HG02852 (cell line): Measurements from ENCODE around the gene GIMAP8.

Source experiments
- ATAC-seq: cut with Tn5 transposase; IDR thresholded peaks from one replicate; pipeline ENCODE4 v1.9.1; 2021; ENCODE audit warnings: mild to moderate bottlenecking, moderate library complexity; ENCODE audit not compliant: unreplicated experiment

GIMAP8 gene

GRCh38 chr7:150450491-150451001, at the start of gene GIMAP8:
TSS of gene GIMAP8 (plus strand) at chr7:150450630. CDS start at chr7:150466699, 16,069 bp downstream.
- peak; percentile 37 for ATAC-seq

DNA sequence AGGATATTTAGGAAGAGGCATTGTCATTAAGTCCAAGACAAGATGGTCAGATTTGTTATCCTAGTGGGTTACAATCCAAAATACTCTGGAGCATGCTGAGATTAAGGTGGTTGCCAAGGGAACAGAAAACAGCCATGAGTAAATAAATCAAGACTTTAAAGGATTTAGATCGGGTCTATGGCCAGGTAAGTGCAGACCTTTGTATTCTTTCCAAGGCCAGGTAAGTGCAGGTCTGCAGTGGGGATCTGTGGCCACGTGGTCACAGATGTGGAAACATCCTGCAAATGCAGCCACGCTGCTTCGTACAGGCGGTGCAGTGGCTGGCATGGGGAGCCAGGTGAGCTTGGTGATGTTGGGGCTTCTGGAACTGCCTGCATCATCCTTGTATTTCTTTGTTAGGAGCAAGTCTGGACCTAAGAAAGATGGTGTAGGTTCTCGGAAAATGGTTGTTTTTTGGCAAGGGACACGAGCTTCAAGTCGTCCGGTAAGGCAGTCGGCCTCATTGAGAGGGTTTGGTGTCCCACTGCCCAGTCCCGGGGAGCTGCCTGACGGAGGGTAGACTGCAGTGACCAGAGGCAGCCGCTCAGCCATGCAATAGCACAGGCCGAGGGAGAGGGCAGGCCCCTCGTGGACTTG, 49.5 kb upstream of the GIMAP8 start:
- ATAC-seq, result no peak

DNA sequence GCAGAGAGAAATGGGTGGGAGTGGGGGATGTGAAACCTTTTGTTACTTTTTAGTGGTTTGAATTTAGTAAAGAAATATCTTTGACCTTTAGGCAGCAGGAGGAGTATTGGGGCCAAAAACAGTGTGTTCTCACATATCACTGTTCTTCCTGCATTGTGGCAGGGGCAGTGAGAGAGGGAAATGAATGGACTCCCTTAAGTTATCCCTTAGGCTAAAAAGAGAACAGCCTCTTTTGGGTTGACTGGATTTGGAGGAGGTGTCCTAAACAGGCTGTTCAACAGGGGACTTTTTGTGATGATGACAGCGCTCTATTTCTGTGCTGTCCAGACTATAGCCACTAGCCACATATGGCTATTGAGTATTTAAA, 49.0 kb upstream of the GIMAP8 start:
- no peak for ATAC-seq

GRCh38 chr7:150401861-150402631, 48.4 kb upstream of the GIMAP8 start:
- no peak for ATAC-seq

GRCh38 chr7:150402671-150403321, 47.6 kb upstream of the GIMAP8 start:
- no peak for ATAC-seq

- ATAC-seq, result no peak
Observed at GRCh38 chr7:150403376-150404171, 46.9 kb upstream of the GIMAP8 start.

GRCh38 chr7:150404172-150404804, 46.1 kb upstream of the GIMAP8 start:
- ATAC-seq, result no peak

DNA sequence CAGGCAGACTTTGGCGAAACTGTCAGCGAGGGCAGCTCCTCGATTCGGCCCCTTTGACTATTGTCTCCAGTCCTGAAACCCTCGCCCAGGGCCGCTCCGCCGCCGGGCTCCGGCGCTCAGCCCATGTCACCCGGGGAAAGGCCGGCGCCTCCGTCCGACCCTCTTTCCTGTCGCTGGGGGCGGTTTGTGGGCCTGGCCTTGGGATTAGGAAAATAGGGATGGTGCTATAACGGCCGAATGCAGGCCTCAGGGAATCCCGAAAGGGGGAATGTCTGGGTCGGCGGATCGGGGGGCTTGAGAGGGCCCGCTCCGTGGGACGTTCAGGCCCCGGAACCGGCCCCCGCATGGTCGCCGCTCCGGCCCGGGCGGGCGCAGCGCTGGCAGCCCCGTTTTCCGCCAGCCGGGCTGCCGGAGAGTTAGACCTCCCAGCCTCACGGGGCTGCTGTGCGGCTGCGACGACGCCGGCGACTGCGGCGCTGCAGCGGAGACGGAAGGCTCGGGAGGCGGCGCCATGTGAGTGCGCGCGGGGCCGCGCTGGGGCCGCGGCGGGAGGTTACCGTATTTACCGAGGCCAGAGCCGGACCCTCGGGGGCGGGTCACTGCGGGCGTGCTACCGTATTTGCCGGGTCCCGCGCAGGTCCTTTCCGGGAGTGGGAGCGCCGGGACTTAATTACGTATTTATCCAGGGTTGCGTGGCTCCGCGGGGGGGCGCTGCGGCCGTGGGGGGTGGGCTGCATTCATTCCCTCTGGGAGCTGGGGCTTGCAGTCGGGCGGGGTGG, 45.4 kb upstream of the GIMAP8 start:
- ATAC-seq, result peak; percentile 49

DNA sequence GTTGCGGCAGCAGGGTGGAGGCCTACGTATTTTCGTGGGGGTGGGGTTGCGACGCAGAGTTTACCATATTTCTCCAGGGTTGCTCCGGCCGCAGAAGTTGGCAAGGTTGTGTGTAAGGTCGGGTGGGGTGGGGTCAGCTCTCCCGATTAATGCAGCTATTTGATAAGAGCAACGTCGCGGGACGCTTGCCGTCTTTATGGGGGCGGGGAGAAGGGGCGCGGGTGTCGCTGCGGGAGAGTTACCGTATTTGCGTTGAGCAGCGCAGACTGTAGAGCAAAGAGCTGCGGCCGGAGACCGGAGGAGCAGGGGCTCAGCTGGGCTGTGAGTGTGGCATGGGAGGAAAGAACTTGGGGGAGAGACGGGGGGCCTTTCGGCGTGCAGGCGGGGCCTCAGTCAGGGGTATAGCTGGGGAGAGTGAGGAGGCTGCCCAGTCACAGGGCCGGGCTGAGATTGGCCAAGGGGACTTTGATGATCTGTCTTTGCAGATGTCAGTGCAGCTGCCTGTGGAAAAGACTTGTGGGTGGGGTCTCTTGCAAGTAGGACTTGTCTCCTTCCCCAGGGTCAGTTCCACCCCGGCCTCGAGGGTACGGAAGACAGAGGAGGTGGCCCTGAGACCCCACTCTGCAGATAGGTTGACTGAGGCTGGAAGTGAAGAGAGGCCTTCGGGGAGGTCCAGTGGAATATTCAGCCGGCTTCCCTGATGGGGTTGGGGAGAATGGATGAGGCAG, 44.7 kb upstream of the GIMAP8 start:
- no peak for ATAC-seq

DNA sequence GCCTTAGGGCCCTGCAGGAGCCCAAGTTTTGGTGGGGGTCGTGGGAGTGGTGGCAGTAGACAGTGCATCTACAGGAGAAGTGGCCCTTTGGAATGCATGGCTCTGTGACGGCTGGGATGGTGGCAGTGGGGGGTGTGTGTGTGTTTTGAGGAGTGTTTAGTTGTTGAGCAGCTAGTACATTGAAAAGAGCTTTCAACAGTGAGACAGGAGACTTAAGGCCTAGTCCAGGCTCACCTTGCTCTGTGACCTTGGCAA, 44.2 kb upstream of the GIMAP8 start:
- ATAC-seq, result no peak

DNA sequence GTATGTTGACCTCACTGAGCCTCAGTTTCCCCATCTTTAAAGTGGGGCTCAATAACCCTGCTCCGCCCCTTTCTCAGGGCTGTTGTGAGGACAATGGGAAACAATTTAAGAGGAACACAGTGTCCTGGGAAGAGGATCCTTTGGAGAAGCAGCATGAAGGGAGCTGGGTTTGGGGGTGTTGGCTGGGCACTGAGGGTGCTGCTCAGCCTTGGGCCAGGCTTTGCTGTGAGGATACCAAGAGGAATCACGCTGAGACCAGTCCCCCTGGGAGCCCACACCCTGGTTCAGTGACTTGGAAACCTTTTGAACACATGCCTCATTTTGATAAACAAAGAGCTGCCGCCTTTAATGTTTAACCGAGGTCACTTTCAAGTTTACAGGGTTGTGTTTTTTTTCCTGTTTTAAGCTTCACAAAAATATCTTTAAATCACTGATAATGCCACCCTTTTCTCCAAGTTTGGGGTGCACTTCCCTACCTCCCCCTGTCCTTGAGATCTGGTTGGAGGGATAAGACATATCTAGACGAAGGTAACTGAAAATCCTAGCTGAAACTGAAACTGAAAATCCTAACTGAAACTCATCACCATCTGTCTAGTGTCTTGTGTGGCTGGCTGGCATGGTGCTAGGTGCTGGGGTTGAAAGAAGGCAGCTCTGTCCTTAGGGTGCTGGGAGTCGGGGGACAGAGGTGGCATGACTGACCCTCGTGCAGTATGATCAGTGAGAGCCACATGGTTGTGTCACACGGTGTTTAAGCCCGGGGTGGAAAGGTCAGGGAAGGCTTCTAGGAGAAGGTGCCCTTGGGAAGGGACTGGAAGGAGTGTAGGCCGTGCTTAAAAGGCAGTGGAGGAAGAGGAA, 43.6 kb upstream of the GIMAP8 start:
- peak; percentile 49 for ATAC-seq

DNA sequence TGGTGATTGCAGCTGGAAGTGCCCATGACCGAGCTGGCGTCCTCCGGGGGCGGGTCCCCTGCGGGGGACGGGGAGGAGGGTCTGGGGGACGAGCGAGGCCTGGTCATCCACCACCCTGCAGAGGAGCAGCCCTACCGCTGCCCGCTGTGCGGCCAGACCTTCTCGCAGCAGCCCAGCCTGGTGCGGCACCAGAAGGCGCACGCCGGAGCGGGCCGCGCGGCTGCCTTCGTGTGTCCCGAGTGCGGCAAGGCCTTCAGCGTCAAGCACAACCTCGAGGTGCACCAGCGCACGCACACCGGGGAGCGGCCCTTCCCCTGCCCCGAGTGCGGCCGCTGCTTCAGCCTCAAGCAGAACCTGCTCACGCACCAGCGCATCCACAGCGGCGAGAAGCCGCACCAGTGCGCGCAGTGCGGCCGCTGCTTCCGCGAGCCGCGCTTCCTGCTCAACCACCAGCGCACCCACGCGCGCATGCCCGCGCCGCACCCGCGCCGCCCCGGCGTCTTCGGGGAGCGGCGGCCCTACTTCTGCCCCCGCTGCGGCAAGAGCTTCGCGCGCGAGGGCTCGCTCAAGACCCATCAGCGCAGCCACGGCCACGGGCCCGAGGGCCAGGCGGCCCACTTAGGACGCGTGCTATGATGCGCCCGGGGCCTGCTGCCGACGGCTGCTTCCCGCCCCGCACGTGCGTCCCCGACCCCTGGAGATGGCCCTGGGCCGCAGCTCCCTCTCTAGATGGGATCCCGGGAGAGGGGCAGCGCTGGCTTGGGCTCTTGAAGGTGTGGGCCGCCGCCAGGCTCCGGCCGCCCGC, 42.6 kb upstream of the GIMAP8 start:
- ATAC-seq, result no peak

DNA sequence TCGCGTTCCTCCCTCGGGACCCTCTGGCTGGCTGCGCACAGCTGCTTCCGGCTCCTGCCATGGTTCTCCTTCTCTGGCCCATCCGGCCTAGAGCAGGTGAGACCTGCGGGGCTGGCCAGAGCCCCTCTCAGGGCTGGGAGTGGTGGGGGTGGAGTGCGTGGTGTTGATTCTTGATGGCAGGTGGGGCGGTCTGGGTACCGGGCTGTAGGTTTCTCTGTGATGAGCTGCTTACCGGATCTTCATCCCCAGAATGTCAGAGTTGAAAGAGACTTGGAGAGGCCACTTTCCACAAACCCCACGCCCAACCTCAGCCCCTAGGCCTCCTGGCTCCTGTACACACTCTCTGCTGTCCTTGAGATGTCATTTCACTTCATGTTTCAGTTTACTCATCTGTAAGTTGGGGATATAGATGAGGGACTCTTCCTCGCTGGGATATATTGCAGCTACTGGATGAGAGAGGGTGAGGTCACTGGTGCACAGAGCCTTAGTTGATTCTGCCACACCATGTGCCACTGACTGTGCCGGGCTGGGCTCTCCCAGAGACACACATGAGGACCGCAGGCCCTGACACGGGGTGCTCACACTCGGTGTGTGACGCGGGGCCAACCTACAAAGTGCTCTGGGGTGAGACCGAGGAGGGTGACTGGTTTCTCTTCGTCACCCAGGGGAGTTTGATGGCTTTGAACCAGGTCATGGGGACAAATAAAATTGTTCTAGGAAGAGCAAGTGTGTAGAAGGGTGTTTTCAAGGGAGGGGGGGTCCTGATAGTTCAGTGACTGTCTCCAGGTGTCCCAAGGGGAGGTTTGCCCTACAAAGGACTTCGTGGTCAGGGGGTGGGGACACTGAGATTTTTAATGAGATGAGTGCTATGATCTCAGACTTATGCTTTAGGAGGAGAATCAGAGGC, 41.8 kb upstream of the GIMAP8 start:
- ATAC-seq, result no peak

DNA sequence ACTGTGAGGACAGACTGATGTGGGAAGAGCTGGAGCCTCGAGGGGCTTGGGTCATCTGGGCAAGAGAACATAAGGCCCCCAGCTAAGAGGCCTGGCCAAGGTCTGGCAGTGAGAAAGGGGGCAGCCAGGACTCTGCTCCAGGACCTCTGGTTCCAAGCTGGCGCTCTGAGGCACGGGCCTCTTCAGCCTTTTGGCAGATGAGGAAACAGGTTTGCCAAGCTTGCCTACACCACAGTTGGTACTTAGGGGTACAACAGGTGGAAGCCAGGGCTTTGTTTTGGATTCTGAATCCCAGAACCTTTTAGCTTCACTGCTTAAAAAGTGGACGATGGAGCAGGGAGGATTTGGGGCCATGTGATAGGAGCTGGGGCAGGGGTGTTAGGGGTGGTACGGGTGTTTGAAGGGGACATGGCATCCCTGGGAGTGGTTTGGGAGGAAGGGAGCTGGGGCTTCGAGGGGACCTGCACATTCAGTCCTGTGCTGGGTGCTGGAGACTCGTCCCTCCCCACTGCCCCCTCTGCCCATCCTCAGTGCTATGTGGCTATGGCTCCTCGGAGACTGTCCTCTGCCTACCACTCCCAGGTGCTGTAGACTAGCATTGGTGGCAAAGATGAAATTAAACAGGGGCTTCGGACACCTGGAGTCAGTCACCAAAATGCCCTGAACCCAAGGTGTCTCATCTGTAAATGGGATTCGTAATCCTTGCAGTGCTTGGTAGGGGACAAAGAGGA, 41.0 kb upstream of the GIMAP8 start:
- no peak for ATAC-seq

GRCh38 chr7:150410131-150410530, 40.3 kb upstream of the GIMAP8 start:
- ATAC-seq, result no peak
